A673 (cell line): ENCODE data around the gene MYO1C. TPM values are rescaled to one million over a fixed set of nuclear protein-coding genes. Genes with fewer than 3 reads are reported as not detected.

Source experiments
- BruUV-seq: library from RNA; stranded (reverse); fragments of 400-500 nt; replicated peaks from 2 replicates; lab custom pipeline; 2021; lab: Mats Ljungman, UMichigan
- CTCF ChIA-PET: fragments of 300-600 bp; sonication (Branson Sonifier 250); formaldehyde crosslinking; loops from one replicate; lab custom pipeline; 2022; ENCODE audit warnings: antibody characterized with exemption; lab: Charles Lee
- POLR2A ChIA-PET: fragments of 300-600 bp; sonication (Branson Sonifier 250); formaldehyde crosslinking; loops from one replicate; lab custom pipeline; 2022; ENCODE audit warnings: antibody characterized with exemption; ENCODE audit not compliant: low non-redundant PET; lab: Charles Lee
- DNase-seq: peaks from one replicate; pipeline ENCODE4 v3.0.0-alpha.2; 2015; ENCODE audit warnings: low spot score
- H3K27ac ChIP-seq: fragments of 200-600 bp; sonication (generic); 2 replicates; pipeline ENCODE4 v1.5.1; 2016; ENCODE audit warnings: mixed run types, low read depth, mild to moderate bottlenecking, mixed read lengths, antibody characterized with exemption, low read length; ENCODE audit not compliant: poor library complexity, severe bottlenecking
- H3K27me3 ChIP-seq: fragments of 200-600 bp; sonication (generic); replicated peaks from 2 replicates; pipeline ENCODE4 v1.6.1; 2017; ENCODE audit warnings: mixed run types, low read depth, mild to moderate bottlenecking, mixed read lengths, antibody characterized with exemption, low read length; ENCODE audit not compliant: insufficient read depth, poor library complexity
- H3K36me3 ChIP-seq: fragments of 200-600 bp; sonication (generic); 2 replicates; pipeline ENCODE4 v1.6.1; 2016; ENCODE audit warnings: mixed run types, mild to moderate bottlenecking, mixed read lengths, antibody characterized with exemption, low read length; ENCODE audit not compliant: insufficient read depth, poor library complexity, severe bottlenecking
- H3K4me1 ChIP-seq: fragments of 200-600 bp; sonication (generic); 2 replicates; pipeline ENCODE4 v1.6.1; 2017; ENCODE audit warnings: mixed run types, mild to moderate bottlenecking, mixed read lengths, antibody characterized with exemption, low read length; ENCODE audit not compliant: insufficient read depth, poor library complexity, severe bottlenecking
- H3K4me3 ChIP-seq: fragments of 200-600 bp; sonication (generic); 2 replicates; pipeline ENCODE4 v1.5.1; 2016; ENCODE audit warnings: low read depth, mixed run types, mild to moderate bottlenecking, mixed read lengths, low read length; ENCODE audit not compliant: poor library complexity, severe bottlenecking
- H3K9me3 ChIP-seq: fragments of 200-600 bp; sonication (generic); 2 replicates; pipeline ENCODE4 v1.6.1; 2016; ENCODE audit warnings: mixed run types, low read depth, mild to moderate bottlenecking, mixed read lengths, antibody characterized with exemption, low read length; ENCODE audit not compliant: poor library complexity, severe bottlenecking
- EZH2 ChIP-seq: fragments of 200-600 bp; sonication (generic); IDR thresholded peaks from 2 replicates; pipeline ENCODE4 v1.6.1; 2017; ENCODE audit warnings: borderline replicate concordance, low read depth, mild to moderate bottlenecking, mixed read lengths, antibody characterized with exemption, low read length; ENCODE audit not compliant: poor library complexity, severe bottlenecking
- intact Hi-C: fragments of 100-400 bp; cut with micrococcal nuclease; formaldehyde crosslinking; loops from one replicate; pipeline ENCODE4 v1.10.0; 2022; ENCODE audit not compliant: unreplicated experiment
- total RNA-seq: library from RNA; stranded (reverse); gene quantifications from 2 replicates; pipeline ENCODE4 v1.2.3, GENCODE V29; 2021
- TF ChIP-seq, protein P1 (sequence below): fragments of 300-800, 200-600 bp; sonication (generic); conservative IDR thresholded peaks from 2 replicates; pipeline ENCODE4 v1.5.1; 2017; ENCODE audit warnings: low read depth, mild to moderate bottlenecking, antibody characterized with exemption, low read length, moderate library complexity, mixed read lengths

Gene MYO1C
- total RNA-seq, 1 experiment from 2014 or later: 103 TPM

DNA sequence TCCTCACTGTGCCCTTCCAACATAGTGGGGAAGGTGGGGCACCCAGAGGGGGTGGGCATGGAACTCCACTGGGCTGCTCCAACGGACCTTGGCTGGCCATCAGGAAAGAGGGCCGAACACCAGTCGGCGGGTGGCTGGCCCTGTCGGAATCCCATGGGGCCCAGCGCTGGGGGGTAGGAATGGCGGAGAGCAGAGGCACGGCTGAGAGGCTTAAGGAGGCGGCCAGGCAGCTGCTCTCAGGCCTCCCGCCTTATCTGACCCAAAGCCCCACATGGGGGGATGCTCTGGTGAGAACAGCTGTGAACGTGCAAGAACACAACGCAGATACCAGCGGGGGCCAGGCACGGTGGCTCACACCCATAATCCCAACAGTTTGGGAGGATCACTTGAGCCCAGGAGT, 4.4 kb upstream of the MYO1C start:
- TF ChIP-seq EZH2: no peak
- TF ChIP-seq, protein P1, sequence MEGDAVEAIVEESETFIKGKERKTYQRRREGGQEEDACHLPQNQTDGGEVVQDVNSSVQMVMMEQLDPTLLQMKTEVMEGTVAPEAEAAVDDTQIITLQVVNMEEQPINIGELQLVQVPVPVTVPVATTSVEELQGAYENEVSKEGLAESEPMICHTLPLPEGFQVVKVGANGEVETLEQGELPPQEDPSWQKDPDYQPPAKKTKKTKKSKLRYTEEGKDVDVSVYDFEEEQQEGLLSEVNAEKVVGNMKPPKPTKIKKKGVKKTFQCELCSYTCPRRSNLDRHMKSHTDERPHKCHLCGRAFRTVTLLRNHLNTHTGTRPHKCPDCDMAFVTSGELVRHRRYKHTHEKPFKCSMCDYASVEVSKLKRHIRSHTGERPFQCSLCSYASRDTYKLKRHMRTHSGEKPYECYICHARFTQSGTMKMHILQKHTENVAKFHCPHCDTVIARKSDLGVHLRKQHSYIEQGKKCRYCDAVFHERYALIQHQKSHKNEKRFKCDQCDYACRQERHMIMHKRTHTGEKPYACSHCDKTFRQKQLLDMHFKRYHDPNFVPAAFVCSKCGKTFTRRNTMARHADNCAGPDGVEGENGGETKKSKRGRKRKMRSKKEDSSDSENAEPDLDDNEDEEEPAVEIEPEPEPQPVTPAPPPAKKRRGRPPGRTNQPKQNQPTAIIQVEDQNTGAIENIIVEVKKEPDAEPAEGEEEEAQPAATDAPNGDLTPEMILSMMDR: no peak
- H3K27ac ChIP-seq: no peak overlapping the region
- POLR2A ChIA-PET: no interaction called here

GRCh38 chr17:1495265-1495989, 2.9 kb upstream of the MYO1C start:
- Histone ChIP-seq H3K36me3 (no peaks in the 10 kb centered on the region), H3K9me3 (no peaks in the 10 kb centered on the region), H3K27me3 (no peaks in the 10 kb centered on the region), H3K4me3 (no peak overlapping the region), H3K4me1 (peaks cover 4% of the 10 kb centered on the region), H3K27ac (no peak overlapping the region)
- TF ChIP-seq, protein P1: no peak
- no peak for TF ChIP-seq EZH2
- BruUV-seq: no TSS peak
- no peak for DNase-seq
- POLR2A ChIA-PET: interaction anchor here (0.5 kb wide), 1 partner anchor 9 kb away, joined by 3 read pairs; no protein-coding TSS in a partner anchor
- CTCF ChIA-PET: no interaction called here
- intact Hi-C loops: no loop called here

More for the DNA sequence above, 4.4 kb upstream of the MYO1C start:
- BruUV-seq: no TSS peak
- no peak overlapping the region for H3K4me3 ChIP-seq
- H3K27me3 ChIP-seq: no peaks in the 10 kb centered on the region
- intact Hi-C loops: no loop called here
- no peaks in the 10 kb centered on the region for H3K36me3 ChIP-seq
- H3K9me3 ChIP-seq: no peaks in the 10 kb centered on the region
- no peak for DNase-seq
- CTCF ChIA-PET: no interaction called here
- peaks cover 2% of the 10 kb centered on the region for H3K4me1 ChIP-seq

GRCh38 chr17:1494736-1495253, 2.3 kb upstream of the MYO1C start:
- TF ChIP-seq, protein P1: no peak
- no peak for TF ChIP-seq EZH2
- H3K9me3 ChIP-seq: no peaks in the 10 kb centered on the region
- H3K4me3 ChIP-seq: no peak overlapping the region
- peaks cover 4% of the 10 kb centered on the region for H3K4me1 ChIP-seq
- DNase-seq: no peak
- H3K27ac ChIP-seq: no peak overlapping the region
- CTCF ChIA-PET: no interaction called here
- H3K36me3 ChIP-seq: no peaks in the 10 kb centered on the region
- no TSS peak for BruUV-seq
- no peaks in the 10 kb centered on the region for H3K27me3 ChIP-seq
- intact Hi-C loops: no loop called here
- POLR2A ChIA-PET: no interaction called here
